Activated CD8-positive, alpha-beta memory T cell treated with anti-CD3 and anti-CD28 coated beads, Interleukin-2, amount 10 ng/mL, durations not matched to agents 7 days and 5 days (primary cell): ENCODE measurements around the gene CLNS1A. TPM values are rescaled to one million over a fixed set of nuclear protein-coding genes. Genes with fewer than 3 reads are reported as not detected.

ENCODE experiments used
- ATAC-seq: fragments of 150-1000 bp; cut with Tn5 transposase; one replicate; pipeline ENCODE4 v1.10.0; 2021; ENCODE audit warnings: moderate library complexity
- CTCF ChIA-PET: fragments of 350-600 bp; sonication (Branson Sonifier 250); formaldehyde crosslinking; loops from one replicate; lab custom pipeline; 2021; ENCODE audit warnings: antibody characterized with exemption; lab: Charles Lee
- DNase-seq: peaks from one replicate; pipeline ENCODE4 v3.0.0-alpha.2; 2020
- H3K27ac Mint-ChIP-seq: one replicate; pipeline ENCODE4 v1.8.0; 2021; ENCODE audit warnings: mild to moderate bottlenecking, mixed read lengths
- H3K27me3 Mint-ChIP-seq: one replicate; pipeline ENCODE4 v1.8.0; 2021; ENCODE audit warnings: mixed read lengths
- H3K36me3 Mint-ChIP-seq: one replicate; pipeline ENCODE4 v1.8.0; 2021; ENCODE audit warnings: mild to moderate bottlenecking, mixed read lengths
- H3K4me1 Mint-ChIP-seq: one replicate; pipeline ENCODE4 v1.8.0; 2021; ENCODE audit warnings: mixed read lengths
- H3K4me3 Mint-ChIP-seq: one replicate; pipeline ENCODE4 v1.8.0; 2021; ENCODE audit warnings: mild to moderate bottlenecking, moderate library complexity, mixed read lengths
- H3K9me3 Mint-ChIP-seq: one replicate; pipeline ENCODE4 v1.8.0; 2022; ENCODE audit warnings: low read depth, mixed read lengths
- total RNA-seq, 2 experiments: library from RNA; stranded (reverse); gene quantifications; one replicate each; pipeline ENCODE4 v1.2.3, GENCODE V29; 2021

The CLNS1A gene
- total RNA-seq, 2 experiments from 2014 or later, result 89.4 to 113 TPM

DNA sequence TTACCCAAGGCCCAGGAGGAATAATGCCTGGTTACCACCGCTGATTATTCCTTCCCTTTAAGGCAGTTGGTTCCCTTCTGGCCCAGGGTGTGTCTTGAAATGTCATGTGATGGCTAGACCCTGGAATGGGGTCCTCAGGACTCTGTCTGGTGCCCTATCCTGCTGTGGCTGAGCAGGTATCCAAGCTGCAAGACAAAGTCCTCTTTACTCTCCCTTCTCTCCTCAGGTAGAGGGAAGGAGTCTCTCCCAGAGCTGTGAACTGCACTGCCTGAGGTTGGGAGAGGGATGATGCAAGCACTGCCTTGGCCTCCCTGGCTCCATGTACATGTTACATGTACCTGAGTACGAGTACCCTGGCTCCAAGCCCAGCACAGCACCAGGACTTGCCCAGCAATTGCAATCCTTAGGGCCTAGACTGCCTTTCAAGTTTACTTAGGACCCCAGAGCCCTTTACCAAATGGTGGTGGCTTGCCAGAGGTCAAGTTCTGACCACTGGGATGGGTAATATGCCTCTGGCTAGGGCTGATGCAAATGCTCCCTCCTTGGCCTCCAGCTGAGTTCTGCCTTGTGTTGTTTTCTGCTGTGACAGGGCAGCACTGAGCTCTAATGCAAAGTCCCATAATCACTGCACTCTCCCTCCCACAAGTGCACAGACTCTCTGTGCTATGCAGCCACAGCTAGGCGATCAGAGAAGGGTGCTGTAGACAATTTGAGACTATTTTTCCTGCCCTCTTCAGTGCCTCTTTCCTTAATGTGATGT is 68.5 kb downstream of the CLNS1A start:
- Mint-ChIP-seq H3K27ac (no peak overlapping the region), H3K4me3 (no peak overlapping the region), H3K27me3 (peaks cover 21% of the 10 kb centered on the region), H3K9me3 (peaks cover 2% of the 10 kb centered on the region), H3K36me3 (no peaks in the 10 kb centered on the region), H3K4me1 (no peaks in the 10 kb centered on the region)
- DNase-seq, result no peak
- CTCF ChIA-PET, result interaction anchor here (1.5 kb wide), 1 partner anchor 8 kb away, joined by 3 read pairs; no protein-coding TSS in a partner anchor
- no peak for ATAC-seq

GRCh38 chr11:77568306-77568705 is 69.3 kb downstream of the CLNS1A start:
- H3K27ac Mint-ChIP-seq, result no peak overlapping the region
- peaks cover 2% of the 10 kb centered on the region for H3K9me3 Mint-ChIP-seq
- no peak overlapping the region for H3K4me3 Mint-ChIP-seq
- peaks cover 28% of the 10 kb centered on the region for H3K27me3 Mint-ChIP-seq
- CTCF ChIA-PET, result no interaction called here
- ATAC-seq (no peak), DNase-seq (no peak)
- H3K36me3 Mint-ChIP-seq, result no peaks in the 10 kb centered on the region
- no peaks in the 10 kb centered on the region for H3K4me1 Mint-ChIP-seq

Other genes with a start within 250 kb of the CLNS1A start
- gene PAK1, start 163.7 kb downstream of the CLNS1A start, total RNA-seq, result 10 to 100 TPM; 66.1 to 75.5 TPM
- under 1 TPM; 0.82 TPM for gene AQP11, start 47.8 kb downstream of the CLNS1A start, total RNA-seq
- 10 to 100 TPM; 49.4 to 54.6 TPM for gene RSF1, start 182.9 kb upstream of the CLNS1A start, total RNA-seq
- 10 to 100 TPM in 1 of 2 experiments, 1 to 10 TPM in 1; 9.9 to 13.2 TPM for gene AAMDC, start 183.3 kb upstream of the CLNS1A start, total RNA-seq